Keratinocyte (primary cell): ENCODE measurements around the gene FDX1.

Source experiments
- CTCF ChIP-seq, 3 experiments: IDR thresholded peaks in 1 of 3; conservative IDR thresholded peaks in 1 of 3; optimal IDR thresholded peaks in 1 of 3; 2 replicates in 2 of 3; 3 replicates in 1 of 3; pipeline versions ENCODE3 to v1.5.1; 2011; ENCODE audit warnings: low read length in 3 of 3, mild to moderate bottlenecking in 3 of 3, moderate library complexity in 2 of 3, control low read depth in 1 of 3, inconsistent platforms in 1 of 3; ENCODE audit not compliant: insufficient read depth in 2 of 3; ENCODE audit errors: extremely low read depth in 1 of 3
- EZH2 ChIP-seq: IDR thresholded peaks from one replicate; pipeline ENCODE4 v1.6.1; 2012; ENCODE audit warnings: inconsistent platforms, mild to moderate bottlenecking, low read length, moderate library complexity

- TF ChIP-seq EZH2 (no peak), CTCF (optimal IDR thresholded peaks at IDR 0.05 in 1 of 3, IDR thresholded peaks at IDR 0.05 in 1 of 3, conservative IDR thresholded peaks at IDR 0.05 in 1 of 3; ENCODE audit: extremely low read depth in 1 of 3, insufficient read depth in 2 of 3, low read length in 3 of 3) (no peak)
Observed at GRCh38 chr11:110474578-110474977, 44.8 kb downstream of the FDX1 start.
